ENCODE measurements around the gene POMT2. TPM values are rescaled to one million over a fixed set of nuclear protein-coding genes. Genes with fewer than 3 reads are reported as not detected.

POMT2 gene
- polyA plus RNA-seq = 0.62 and 1.1 TPM in 2 replicates

GRCh38 chr14:77320238-77320935 is at the start of gene POMT2:
Gene POMT2 (minus strand): TSS chr14:77320883. CDS start chr14:77320681, 202 bp downstream.

GRCh38 chr14:77271113-77271710 is 49.5 kb downstream of the POMT2 start, which contains the start of gene NGB:
Gene NGB (minus strand): TSS chr14:77271206. CDS start chr14:77270937, 269 bp downstream.

Other genes starting within 250 kb of the POMT2 start
- 18.2 and 27.7 TPM in 2 replicates for gene CIPC, start 222.6 kb downstream of the POMT2 start, polyA plus RNA-seq
- 0.71 and 3.5 TPM in 2 replicates for gene ZDHHC22, start 179.1 kb downstream of the POMT2 start, polyA plus RNA-seq
- gene TMEM63C, start 139.1 kb downstream of the POMT2 start, polyA plus RNA-seq = 0.29 and 0.54 TPM in 2 replicates
- 0.59 TPM in 1 of 2 replicates, not detected in the other for gene NGB, start 49.7 kb downstream of the POMT2 start, polyA plus RNA-seq
- gene GSTZ1, start 153 bp upstream of the POMT2 start, polyA plus RNA-seq = 3.2 and 6.5 TPM in 2 replicates
- 50.6 and 64.2 TPM in 2 replicates for gene TMED8, start 56.2 kb upstream of the POMT2 start, polyA plus RNA-seq
- 37.4 and 37.8 TPM in 2 replicates for gene SAMD15, start 56.5 kb upstream of the POMT2 start, polyA plus RNA-seq
- 0.60 TPM in 1 of 2 replicates, not detected in the other for gene NOXRED1, start 102.6 kb upstream of the POMT2 start, polyA plus RNA-seq
- gene VIPAS39, start 136.7 kb upstream of the POMT2 start, polyA plus RNA-seq = 13.4 and 19.5 TPM in 2 replicates
- 247 and 323 TPM in 2 replicates for gene AHSA1, start 137.2 kb upstream of the POMT2 start, polyA plus RNA-seq
- gene ISM2, start 177.9 kb upstream of the POMT2 start, polyA plus RNA-seq = not detected in 2 replicates